Mucosa of descending colon (tissue), 3 donors: ENCODE measurements around the gene CHST13. TPM values are rescaled to one million over a fixed set of nuclear protein-coding genes. Genes with fewer than 3 reads are reported as not detected.

Source experiments
- ATAC-seq: fragments of 200-7000 bp; cut with Tn5 transposase; one replicate; pipeline ENCODE4 v1.9.1; 2020; ENCODE audit warnings: mild to moderate bottlenecking, moderate library complexity
- DNase-seq, 3 donors: peaks; one replicate each; pipeline ENCODE4 v3.0.0-alpha.2; 2020
- H3K36me3 ChIP-seq: fragments of 200-600 bp; one replicate; pipeline ENCODE4 v1.8.0; 2021; ENCODE audit warnings: low read depth, mild to moderate bottlenecking
- H3K4me1 ChIP-seq: fragments of 200-600 bp; one replicate; pipeline ENCODE4 v1.8.0; 2021; ENCODE audit warnings: low read depth, mild to moderate bottlenecking
- H3K4me3 ChIP-seq: fragments of 200-600 bp; one replicate; pipeline ENCODE4 v1.8.0; 2021; ENCODE audit warnings: mild to moderate bottlenecking
- H3K9me3 ChIP-seq: fragments of 200-600 bp; one replicate; pipeline ENCODE4 v1.8.0; 2021; ENCODE audit warnings: mild to moderate bottlenecking
- intact Hi-C, 2 donors: fragments of 100-400 bp; cut with DNase I in 1 of 2; cut with micrococcal nuclease in 1 of 2; formaldehyde crosslinking; loops; one replicate each; pipeline versions ENCODE4 v1.11.0 to v1.11.1; 2022; cut with DNase I, micrococcal nuclease
- total RNA-seq, 3 donors: library from RNA; stranded (reverse); fragmentation: NEBNext Ultra II Directional in 2 of 3; extraction: Animal tissue kit (Norgen Biotek cat#: 25700) in 2 of 3; gene quantifications; one replicate each; pipeline versions ENCODE4 v1.2.1 to v1.2.4, GENCODE V29; 2021 to 2023
- TF ChIP-seq, protein P1 (sequence below): fragments of 200-600 bp; IDR thresholded peaks from one replicate; pipeline ENCODE4 v1.8.0; 2022; ENCODE audit warnings: antibody characterized with exemption, mild to moderate bottlenecking
- donor health status: DM: no; HTN: no; CAD: no; lungs with moderate emphysema.
- donor health status: DM: no; HTN: no; CAD: no.
- donor health status: DM: no; HTN: yes; CAD: no.

The CHST13 gene
- total RNA-seq, 3 donors from 2014 or later: 0.27 to 5.7 (median 0.98) TPM

DNA sequence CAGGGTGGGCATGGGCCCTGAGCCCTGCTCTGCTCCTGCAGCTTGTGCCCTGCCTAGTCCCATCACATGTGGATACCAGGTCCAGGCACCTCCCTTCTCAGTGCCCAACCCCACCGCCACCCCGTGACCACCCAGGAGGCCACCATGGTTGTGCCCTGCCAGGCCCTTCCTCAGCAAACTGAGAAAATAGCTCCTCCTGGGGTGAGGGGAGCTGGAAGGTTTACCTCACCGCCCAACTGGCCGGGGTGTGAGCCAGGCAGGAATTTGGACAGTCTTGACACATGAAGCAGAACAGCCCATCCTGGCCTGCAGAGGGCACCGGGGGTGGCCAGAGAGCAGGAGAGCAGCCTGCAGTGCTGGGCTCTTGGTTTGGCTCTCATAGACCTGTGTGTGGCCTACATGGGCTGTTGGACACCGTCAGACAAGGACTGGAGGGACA is 46.2 kb downstream of the CHST13 start:
- H3K4me3 ChIP-seq: no peak overlapping the region
- no peaks in the 10 kb centered on the region for H3K4me1 ChIP-seq
- TF ChIP-seq, protein P1, sequence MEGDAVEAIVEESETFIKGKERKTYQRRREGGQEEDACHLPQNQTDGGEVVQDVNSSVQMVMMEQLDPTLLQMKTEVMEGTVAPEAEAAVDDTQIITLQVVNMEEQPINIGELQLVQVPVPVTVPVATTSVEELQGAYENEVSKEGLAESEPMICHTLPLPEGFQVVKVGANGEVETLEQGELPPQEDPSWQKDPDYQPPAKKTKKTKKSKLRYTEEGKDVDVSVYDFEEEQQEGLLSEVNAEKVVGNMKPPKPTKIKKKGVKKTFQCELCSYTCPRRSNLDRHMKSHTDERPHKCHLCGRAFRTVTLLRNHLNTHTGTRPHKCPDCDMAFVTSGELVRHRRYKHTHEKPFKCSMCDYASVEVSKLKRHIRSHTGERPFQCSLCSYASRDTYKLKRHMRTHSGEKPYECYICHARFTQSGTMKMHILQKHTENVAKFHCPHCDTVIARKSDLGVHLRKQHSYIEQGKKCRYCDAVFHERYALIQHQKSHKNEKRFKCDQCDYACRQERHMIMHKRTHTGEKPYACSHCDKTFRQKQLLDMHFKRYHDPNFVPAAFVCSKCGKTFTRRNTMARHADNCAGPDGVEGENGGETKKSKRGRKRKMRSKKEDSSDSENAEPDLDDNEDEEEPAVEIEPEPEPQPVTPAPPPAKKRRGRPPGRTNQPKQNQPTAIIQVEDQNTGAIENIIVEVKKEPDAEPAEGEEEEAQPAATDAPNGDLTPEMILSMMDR: no peak
- DNase-seq: no peak
- no peaks in the 10 kb centered on the region for H3K9me3 ChIP-seq
- no peak for ATAC-seq
- intact Hi-C loops: no loop called here
- no peaks in the 10 kb centered on the region for H3K36me3 ChIP-seq

DNA sequence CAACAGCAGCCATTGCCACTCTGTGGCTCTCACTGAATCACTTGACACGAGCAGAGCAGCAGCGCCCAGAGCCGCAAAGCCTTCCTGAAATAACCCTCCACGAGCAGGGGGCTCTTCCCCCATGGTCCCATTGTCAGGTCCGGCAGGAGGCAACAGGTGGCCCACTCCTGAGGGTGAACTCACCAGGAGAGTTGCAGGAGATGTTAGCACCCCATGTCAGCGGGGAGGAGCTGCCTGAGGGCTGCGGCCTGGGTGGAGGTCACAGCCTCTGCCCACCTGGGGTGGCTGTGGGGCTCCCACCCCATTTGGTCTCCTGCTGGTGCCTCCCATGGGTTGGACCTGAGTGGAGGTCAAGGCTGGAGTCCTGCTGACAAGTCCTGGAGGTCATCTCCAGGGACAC is 47.1 kb downstream of the CHST13 start:
- no peak for ATAC-seq
- TF ChIP-seq, protein P1: no peak

DNA sequence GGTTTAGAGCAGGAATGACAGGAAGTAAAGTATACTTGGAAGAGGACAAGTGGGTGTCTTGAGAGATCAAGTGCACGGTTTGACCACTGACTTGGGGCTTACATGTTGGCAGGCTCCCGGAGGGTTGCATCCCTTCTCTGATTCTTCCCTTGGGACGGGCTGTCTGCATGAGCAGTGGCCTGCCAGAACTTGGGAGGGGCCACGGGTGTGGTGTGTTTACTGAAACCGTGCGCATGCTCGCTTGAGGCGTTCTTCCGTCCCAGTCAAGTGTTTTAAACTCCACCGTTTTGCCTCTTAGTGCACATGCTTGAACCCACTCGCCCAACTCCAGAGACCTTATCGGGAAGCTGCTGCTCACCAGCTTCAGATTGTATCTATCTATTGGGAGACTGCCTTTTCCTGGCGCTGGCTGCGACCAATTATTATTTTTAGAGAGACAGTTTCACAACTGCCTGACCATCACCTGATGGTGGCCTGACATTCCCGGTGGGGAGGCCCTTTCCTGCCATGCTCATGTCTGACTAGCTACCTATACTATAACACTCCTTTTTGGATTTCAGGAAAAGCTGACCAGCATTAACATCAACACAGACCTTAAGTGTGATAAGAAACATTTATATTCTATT is 49.6 kb downstream of the CHST13 start:
- H3K9me3 ChIP-seq: no peaks in the 10 kb centered on the region
- no peaks in the 10 kb centered on the region for H3K36me3 ChIP-seq
- TF ChIP-seq, protein P1: no peak
- no peak overlapping the region for H3K4me3 ChIP-seq
- intact Hi-C loops: no loop called here
- ATAC-seq (peak; percentile 77), DNase-seq (peak in 2 of 3 donors; percentile 65 to 79)
- no peaks in the 10 kb centered on the region for H3K4me1 ChIP-seq

More for the DNA sequence above, 47.1 kb downstream of the CHST13 start:
- intact Hi-C loops: no loop called here
- Histone ChIP-seq H3K36me3 (no peaks in the 10 kb centered on the region), H3K9me3 (no peaks in the 10 kb centered on the region), H3K4me3 (no peak overlapping the region), H3K4me1 (no peaks in the 10 kb centered on the region)
- DNase-seq: no peak

DNA sequence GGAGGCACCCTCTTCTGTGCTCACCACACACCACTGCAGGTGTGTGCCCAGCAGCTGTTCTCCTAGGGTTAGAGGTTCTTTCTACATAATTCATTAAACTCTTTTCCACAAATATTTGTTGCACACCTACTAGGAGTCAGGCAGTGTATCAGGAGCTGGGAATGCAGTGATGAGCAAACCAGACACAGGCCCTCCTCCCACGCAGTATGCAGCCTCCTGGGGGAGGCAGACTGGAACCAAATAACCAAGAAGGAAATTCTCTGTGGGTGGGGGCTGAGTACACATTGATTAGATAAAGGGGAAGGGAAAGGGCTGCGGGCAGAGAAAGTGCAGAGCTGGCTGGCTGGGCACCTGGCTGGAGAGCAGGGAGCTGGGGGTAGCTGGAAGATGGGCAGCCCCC is 53.3 kb downstream of the CHST13 start:
- intact Hi-C loops: no loop called here
- DNase-seq (no peak), ATAC-seq (no peak)
- no peaks in the 10 kb centered on the region for H3K4me1 ChIP-seq
- H3K36me3 ChIP-seq: no peaks in the 10 kb centered on the region
- H3K9me3 ChIP-seq: no peaks in the 10 kb centered on the region
- TF ChIP-seq, protein P1: no peak
- H3K4me3 ChIP-seq: no peak overlapping the region

DNA sequence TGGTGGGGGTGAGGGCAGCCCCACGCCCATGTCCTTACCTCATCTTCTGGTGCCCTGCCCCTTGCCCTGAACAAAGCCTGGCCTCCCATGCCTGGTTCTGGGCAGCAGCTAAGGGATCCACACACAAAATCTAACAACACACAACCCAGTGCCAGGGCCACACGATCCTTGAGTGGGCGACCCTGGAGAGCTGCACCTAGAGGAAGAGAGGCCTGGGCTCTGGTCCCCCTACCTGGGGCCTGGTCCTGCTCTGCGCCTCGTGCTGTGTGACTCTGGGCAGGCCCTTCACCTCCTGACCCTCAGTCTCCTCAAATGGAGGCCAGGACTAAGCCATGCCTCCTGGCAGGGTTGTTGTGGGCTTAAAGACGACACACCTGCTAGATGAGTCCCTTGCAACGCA is 54.7 kb downstream of the CHST13 start:
- no peak for ATAC-seq
- TF ChIP-seq, protein P1: no peak
- intact Hi-C loops: no loop called here

DNA sequence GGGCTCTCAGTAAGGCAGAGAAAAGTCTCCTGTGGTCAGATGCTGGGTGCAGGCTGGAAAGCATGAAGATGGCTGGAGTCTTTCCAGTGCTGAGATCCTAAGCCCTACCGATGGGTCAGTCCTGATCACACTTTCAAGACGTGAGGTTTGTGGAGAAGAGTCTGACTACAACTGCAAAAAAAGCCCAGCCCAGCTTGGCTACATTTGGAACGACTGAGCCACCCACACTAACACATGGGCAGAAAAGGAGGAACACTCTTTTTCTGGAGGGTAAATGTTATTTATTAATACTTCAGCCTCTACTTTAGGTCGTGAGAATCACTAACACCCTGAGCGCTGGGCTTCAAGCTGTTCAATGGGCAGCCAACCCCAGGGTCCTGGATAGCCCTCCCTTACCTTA is 56.8 kb downstream of the CHST13 start:
- Histone ChIP-seq H3K4me1 (no peaks in the 10 kb centered on the region), H3K4me3 (no peak overlapping the region), H3K9me3 (no peaks in the 10 kb centered on the region), H3K36me3 (no peaks in the 10 kb centered on the region)
- ATAC-seq: no peak
- intact Hi-C loops: no loop called here
- DNase-seq: no peak
- TF ChIP-seq, protein P1: no peak

More for the DNA sequence above, 54.7 kb downstream of the CHST13 start:
- DNase-seq: no peak
- Histone ChIP-seq H3K4me1 (no peaks in the 10 kb centered on the region), H3K9me3 (no peaks in the 10 kb centered on the region), H3K4me3 (no peak overlapping the region), H3K36me3 (no peaks in the 10 kb centered on the region)
